Measurements from ENCODE around the gene CD300LG.
"Not testable (repeated sequence)": the region's sequence is repeated elsewhere in the genome, so short reads cannot be mapped to it uniquely, and the experiment has no call there.

DNA sequence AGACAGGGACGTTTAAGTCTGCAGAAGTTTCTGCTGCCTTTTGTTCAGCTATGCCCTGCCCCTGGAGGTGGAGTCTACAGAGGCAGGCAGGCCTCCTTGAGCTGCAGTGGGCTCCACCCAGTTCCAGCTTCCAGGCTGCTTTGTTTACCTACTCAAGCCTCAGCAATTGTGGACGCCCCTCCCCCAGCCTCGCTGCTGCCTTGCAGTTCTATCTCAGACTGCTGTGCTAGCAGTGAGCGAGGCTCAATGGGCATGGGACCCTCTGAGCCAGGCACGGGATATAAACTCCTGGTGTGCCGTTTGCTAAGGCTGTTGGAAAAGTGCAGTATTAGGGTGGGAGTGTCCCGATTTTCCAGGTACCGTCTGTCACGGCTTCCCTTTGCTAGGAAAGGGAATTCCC, 49.0 kb upstream of the CD300LG start:
- not testable (repeated sequence) for TF ChIP-seq POLR2A (IDR thresholded peaks at IDR 0.05; ENCODE audit: low read length); GATA1 (IDR thresholded peaks at IDR 0.05; ENCODE audit: low read depth, low read length)
